ENCODE results near the gene PDE6A.
A peak's percentile ranks its signal among the peaks of the same experiment; 100 is the strongest.
"Not testable (repeated sequence)": the region's sequence is repeated elsewhere in the genome, so short reads cannot be mapped to it uniquely, and the experiment has no call there.

The PDE6A gene

DNA sequence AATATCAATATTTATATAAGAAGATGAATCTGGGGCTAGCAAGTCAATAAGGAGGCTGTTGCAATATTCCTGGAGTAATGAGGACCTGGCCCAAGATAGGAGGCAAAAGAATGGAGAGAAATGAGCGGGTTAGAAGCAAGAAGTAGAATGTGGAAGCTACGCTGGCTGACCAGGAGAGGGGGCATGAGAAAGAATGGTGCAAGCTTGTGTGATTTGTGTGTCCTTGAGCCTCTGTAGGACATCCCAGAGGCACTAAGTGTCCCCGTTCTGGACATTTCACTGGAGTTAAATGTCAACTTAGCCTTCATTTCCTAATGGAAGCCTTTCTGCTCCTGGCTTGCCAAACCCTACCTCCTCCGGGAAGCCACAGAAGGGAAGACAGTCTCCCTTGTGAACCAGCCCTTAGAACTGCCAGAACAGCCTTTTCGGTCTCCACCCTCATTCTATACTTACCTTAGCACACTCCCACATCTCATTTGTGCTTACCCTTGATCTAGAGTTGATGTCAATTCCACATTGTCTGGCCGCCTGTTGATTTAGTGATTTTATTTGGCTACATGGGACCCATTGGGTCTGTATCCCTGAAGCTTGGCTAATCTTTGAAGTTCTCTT, 6.7 kb upstream of the PDE6A start:
- DNase-seq, result no peak

DNA sequence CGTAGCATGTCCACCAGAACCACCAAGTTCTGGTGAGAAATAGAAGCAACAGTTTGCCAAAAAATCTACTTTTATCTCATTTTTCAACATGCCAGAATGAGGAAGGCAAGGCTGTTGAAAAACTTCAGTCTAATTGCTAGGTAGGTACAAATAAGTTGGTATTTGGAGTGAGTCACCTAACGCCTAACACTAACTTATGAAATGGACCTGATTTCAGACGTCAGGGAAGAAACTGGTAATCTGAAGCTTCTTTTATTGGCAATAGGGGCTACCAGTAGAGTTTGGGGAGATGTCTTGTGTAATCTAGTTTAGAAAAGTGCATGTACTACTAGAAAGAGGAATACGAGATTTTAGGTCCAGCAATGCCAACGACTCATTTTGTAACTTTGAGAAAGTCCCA, 4.4 kb upstream of the PDE6A start:
- no peak for DNase-seq

- DNase-seq, result no peak
These were observed 1.5 kb upstream of the PDE6A start for GRCh38 chr5:149946118-149946517.

GRCh38 chr5:149943177-149943949, 1.2 kb downstream of the PDE6A start:
- DNase-seq, result not testable (repeated sequence)

- not testable (repeated sequence) for DNase-seq
These were observed 1.8 kb downstream of the PDE6A start for GRCh38 chr5:149942741-149943169.

GRCh38 chr5:149942199-149942598, 2.4 kb downstream of the PDE6A start:
- no peak for DNase-seq

- DNase-seq, result no peak
These were observed 2.8 kb downstream of the PDE6A start for GRCh38 chr5:149941795-149942194.

DNA sequence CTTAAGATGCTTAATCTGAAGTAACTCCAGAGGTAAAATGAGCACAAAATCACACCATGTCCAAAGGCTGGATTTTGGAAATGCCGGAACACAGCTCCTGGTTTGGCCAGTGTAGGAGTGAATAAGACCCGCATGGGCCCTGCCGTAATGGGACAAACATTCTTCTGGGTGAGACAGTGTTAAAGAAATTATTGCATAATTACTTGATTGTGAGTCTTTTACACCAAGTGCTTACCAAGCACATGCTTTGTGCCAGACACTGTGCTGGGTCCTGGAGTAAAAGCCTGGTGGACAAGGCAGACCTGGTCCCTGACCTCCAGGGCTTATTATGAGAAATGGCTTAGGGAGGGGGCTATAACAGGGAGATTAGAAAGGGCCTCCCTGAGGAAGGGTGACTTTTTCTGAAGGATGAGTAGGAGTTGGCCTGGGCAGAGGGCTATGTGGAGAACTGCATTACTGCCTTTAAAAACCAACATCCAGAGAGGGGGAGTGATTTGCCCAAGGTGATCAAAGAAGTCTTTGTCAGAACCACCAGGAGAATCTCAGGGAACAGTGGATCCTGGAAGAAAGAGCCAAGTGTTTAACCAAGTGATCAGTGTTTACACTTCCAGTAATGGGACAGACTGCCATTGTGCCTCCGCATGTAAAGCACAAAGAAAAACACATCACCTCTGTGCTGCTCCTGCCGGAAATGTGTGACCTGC, 3.5 kb downstream of the PDE6A start:
- no peak for DNase-seq

DNA sequence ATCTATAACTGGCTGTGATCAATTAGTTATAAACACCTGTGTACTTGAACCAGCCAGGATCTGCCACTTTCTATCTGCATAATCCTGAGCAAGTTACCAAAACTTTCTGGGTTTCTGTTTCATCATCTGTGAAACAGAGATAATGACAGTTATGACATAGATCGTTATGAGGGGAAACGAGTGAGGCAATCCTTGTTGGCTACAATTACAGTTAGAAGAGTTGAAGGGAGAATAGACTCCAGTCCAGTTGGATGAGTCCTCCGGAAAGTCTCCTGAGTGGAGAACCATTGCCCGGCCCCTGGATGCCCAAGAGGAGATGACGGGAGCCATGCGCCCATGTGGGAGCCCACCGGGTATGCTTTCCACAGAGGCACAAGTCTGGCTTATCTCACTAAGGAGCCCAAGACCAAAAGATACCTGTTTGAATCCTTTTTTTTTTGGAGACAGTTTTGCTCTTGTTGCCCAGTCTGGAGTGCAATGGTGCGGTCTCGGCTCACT, 4.5 kb downstream of the PDE6A start:
- no peak for DNase-seq

DNA sequence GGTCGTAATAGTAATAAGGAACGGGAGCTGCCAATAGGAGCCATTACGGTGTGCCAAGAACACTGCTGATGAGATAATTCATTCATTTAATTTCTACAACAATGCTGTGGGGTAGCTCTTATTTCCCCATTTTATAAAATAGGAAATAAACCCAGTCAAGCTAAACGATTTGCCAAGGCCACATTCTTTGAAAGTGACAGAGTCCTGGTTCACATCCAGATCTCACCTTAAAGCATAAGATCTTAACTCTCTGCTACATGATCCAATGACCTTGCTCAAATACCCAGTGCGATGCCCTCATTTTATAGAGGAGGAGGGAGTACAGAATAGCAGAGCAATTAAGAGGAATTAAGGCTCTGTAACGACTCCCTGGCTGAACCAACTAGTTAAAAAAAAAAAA, 5.0 kb downstream of the PDE6A start:
- DNase-seq, result no peak

- peak; percentile 66 for DNase-seq
These were observed 5.7 kb downstream of the PDE6A start for GRCh38 chr5:149938791-149939358.

GRCh38 chr5:149938279-149938678, 6.3 kb downstream of the PDE6A start:
- no peak for DNase-seq

GRCh38 chr5:149937610-149938009, 7.0 kb downstream of the PDE6A start:
- DNase-seq, result no peak

DNA sequence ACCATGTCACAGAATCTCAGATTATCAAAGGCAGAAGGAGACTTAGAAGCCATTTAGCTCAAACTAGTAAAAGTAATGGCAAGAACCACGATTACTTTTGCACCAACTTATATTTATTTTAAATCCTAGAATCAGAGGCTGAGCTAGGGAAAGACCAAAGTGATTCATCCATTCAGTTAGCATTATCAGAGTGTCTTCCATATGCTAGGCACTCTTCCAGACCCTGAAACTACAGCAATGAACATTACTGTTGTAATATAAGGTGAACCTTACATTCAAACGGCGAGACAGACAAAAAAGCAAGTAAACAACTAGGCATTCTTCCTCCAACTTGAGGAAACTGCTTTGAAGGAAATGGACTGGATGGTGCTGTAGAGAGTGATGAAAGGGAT, 7.9 kb downstream of the PDE6A start:
- DNase-seq, result no peak

DNA sequence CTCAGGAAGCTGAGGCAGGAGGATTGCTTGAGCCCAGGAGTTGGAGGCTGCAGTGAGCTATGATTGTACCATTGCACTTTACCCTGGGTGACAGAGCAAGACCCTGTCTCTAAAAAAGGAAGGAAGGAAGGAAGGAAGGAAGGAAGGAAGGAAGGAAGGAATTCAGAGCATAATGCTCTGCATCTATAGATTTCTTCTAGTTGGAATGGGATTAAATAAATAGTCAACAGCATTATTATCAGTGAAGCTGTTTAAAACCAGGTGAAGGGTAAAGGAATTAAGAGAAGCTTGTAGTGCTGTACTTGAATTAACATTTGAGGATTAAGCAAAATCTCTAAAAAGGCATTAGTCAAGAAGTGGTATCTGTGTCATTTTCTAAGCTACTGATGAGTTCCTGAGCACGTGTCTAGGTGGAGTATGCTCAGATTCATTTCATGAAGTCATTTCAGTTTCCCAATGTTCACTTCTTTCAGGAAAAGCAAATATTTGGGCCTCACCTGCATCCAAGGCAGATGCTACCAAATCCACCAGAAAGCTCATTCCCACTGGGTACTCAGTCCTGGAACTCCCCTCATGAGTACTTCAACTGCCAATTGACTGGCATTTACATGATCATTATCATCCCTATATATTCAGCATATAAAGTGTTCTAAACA, 8.4 kb downstream of the PDE6A start:
- no peak for DNase-seq

DNA sequence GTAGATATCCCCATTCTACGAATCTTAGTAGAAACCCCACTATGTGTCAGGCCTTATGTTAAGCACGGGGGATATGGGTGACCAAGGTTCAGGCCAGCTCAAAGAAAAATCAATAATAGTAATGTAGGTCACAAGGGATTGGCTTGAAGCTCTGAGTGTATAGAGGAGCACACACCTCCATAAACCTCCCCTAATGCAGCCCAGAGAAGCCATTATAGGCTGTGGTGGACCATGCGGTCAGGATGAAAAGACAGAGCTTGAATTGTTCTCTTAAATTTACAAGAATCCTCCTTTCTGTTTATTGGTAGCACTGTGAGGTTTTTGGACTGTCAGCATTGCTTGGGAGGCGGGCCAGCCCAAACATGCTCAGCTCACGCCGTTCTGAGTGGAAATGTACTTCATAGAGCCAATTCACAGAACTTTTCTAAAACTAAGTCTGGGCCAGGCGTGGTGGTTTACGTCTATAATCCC, 9.1 kb downstream of the PDE6A start:
- no peak for DNase-seq

- DNase-seq, result no peak
These were observed 11.9 kb downstream of the PDE6A start for GRCh38 chr5:149932445-149933350.

GRCh38 chr5:149931992-149932436, 12.6 kb downstream of the PDE6A start:
- DNase-seq, result no peak

- no peak for DNase-seq
These were observed 13.6 kb downstream of the PDE6A start for GRCh38 chr5:149930749-149931574.

- DNase-seq, result no peak
These were observed 14.4 kb downstream of the PDE6A start for GRCh38 chr5:149930043-149930748.
